HG03159 (cell line): ENCODE measurements around the gene EXOC6B.
"Not testable (repeated sequence)": the region's sequence is repeated elsewhere in the genome, so short reads cannot be mapped to it uniquely, and the experiment has no call there.

ENCODE experiments used
- ATAC-seq: cut with Tn5 transposase; IDR thresholded peaks from one replicate; pipeline ENCODE4 v1.9.1; 2021; ENCODE audit warnings: mild to moderate bottlenecking, moderate library complexity; ENCODE audit not compliant: unreplicated experiment

Gene EXOC6B

DNA sequence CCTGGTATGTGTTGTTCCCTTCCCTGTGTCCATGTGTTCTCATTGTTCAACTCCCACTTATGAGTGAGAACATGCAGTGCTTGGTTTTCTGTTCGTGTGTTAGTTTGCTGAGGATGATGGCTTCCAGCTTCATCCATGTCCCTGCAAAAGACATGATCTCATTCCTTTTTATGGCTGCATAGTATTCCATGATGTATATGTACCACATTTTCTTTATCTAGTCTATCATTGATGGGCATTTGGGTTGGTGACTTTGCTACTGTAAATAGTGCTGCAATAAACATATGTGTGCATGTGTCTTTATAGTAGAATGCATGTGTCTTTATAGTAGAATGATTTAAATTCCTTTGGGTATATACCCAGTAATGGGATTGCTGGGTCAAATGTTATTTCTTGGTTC is 341.2 kb downstream of the EXOC6B start:
- not testable (repeated sequence) for ATAC-seq

DNA sequence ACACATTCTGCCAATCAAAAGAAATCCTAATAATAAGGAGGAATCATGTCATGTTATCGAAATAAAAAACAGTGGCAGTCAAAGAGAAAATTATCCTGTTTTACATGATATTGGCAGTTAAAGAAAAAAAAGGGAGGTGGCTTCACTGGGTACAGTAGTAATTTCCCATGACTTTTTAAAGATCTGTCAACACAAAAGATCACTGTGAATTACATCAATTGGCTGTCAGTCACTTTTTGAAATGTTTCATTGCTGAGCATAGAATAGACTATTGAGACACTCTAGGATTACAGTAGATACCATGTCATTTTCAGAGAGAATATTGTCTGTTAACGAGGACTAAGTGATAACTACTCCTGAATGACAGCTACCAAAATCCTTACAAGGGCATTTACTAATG is 342.5 kb downstream of the EXOC6B start:
- no peak for ATAC-seq

DNA sequence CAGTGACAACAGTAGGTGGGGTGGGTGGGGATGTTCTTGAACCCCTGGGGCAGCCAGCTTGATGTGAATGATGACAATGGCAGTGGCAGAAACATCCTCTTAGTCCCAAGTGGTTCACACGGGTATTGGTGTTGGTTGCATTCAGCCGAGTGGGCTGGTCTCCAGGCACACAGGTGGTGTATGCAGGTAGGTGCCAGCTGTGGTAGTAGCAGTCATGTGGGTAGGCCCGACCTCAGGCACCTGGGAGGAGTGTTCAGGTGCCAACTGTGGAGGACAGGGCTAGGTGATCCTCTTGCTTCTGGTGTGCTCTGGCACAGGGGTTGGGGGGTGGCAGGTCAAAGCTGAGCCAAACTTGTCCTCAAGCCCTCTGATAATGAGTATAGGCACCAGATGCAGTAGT is 350.6 kb downstream of the EXOC6B start:
- ATAC-seq = no peak

DNA sequence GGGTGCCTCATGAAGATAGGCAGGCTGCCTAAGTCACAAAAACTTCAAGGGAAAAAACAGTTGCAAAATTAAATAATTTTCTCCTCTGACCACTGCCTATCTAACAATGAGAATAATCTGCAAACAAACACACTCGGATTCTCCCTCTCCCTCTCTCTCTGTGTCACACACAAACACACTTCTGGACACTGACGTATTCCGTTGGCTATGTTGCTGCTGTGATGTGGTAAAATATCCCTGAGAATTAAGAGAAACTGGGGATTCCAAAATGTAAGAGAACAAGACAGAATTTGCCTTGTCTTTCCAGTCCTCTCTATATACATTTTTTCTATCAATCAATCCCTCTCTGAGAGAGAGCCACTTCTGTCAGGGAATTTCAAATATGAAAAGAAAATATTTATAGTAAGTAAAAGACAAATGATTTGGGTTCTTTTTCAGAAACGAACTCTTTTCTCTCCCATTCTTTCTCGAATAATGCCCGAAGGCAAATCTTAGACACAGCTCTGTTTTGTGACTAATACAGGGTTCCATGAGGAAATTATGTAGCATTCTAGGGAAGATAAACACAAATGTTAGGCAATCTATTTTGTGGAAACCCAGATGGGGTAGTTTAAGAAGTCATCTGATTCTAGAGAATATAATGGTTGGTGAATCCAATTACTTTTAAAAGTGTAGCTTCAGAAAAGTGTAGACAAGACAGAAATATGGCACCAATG is 367.9 kb downstream of the EXOC6B start:
- ATAC-seq = no peak

DNA sequence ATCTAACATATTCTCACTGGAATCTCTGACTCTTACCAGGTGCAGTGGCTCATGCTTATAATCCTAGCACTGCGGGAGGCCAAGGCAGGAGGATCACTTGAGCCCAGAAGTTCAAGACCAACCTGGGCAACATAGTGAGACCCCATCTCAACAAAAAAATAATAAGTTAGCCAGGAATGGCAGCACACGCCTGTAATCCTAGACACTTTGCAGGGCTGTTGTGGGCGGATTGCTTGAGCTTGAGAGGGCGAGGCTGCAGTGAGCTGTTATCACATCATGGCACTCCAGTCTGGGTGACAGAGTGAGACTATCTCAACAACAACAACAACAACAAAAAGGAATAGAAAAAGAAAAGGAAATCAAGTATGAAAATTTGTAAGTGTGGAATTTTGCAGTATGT is 371.6 kb downstream of the EXOC6B start:
- no peak for ATAC-seq

DNA sequence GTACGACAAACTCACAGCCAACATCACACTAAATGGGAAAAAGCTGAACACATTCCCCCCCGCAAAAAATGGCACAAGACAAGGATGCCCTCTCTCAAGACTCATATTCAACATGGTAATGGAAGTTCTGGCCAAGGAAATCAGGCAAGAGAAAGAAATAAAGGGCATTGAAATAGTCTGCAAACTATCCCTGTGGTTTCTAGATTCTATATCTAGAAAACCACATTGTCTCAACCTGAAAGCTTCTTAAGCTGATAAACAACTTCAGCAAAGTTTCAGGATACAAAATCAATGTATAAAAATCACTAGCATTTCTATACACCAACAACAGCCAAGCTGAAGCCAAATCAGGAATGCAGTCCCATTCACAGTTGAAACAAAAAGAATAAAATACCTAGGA is 383.6 kb downstream of the EXOC6B start:
- ATAC-seq = no peak

DNA sequence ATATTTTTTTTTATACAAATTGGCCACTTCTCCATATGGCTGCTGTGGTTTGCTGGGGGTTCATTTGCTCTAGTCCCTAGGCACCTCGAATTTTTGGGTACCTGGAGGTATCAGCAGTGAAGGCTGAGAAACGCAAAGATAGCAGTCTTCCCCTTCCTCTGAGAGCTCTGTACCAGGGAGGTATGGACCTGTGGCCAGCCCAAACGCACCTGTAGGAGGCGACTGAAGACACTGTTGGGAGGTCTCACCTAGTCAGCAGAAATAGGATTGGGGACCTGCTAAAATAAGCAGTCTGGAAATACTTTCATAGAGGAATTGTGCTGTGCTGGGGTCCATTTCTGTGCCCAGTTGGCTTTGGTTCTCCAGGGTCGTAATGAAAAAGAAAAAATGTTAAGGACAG is 385.9 kb downstream of the EXOC6B start:
- ATAC-seq = no peak

DNA sequence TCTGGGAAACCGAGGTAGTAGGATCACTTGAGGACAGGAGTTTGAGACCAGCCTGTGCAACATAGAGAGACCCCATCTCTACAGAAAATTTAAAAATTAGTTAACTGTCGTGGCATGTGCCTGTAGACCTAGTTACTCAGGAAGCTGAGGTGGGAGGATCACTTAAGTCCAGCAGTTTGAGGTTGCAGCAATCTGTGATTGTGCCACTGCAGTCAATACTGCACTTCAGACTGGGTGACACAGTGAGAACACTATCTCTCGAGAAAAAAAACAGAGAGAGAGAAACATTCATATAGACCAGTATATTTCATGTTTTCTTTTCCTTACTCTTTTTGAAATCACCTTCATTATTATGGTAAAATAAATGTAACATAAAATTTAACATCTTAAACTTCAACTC is 387.5 kb downstream of the EXOC6B start:
- no peak for ATAC-seq

DNA sequence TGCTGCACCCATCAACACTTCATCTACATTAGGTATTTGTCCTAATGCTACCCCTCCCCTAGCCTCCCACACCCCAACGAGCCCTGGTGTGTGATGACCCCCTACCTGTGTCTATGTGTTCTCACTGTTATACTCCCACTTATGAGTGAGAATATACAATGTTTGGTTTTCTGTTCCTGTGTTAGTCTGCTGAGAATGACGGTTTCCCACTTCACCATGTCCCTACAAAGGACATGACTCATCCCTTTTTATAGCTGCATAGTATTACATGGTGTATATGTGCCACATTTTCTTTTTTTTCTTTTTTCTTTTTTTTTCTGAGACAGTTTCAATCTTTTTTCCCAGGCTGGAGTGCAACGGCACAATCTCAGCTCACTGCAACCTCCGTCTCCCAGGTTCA is 394.1 kb downstream of the EXOC6B start:
- ATAC-seq = no peak

DNA sequence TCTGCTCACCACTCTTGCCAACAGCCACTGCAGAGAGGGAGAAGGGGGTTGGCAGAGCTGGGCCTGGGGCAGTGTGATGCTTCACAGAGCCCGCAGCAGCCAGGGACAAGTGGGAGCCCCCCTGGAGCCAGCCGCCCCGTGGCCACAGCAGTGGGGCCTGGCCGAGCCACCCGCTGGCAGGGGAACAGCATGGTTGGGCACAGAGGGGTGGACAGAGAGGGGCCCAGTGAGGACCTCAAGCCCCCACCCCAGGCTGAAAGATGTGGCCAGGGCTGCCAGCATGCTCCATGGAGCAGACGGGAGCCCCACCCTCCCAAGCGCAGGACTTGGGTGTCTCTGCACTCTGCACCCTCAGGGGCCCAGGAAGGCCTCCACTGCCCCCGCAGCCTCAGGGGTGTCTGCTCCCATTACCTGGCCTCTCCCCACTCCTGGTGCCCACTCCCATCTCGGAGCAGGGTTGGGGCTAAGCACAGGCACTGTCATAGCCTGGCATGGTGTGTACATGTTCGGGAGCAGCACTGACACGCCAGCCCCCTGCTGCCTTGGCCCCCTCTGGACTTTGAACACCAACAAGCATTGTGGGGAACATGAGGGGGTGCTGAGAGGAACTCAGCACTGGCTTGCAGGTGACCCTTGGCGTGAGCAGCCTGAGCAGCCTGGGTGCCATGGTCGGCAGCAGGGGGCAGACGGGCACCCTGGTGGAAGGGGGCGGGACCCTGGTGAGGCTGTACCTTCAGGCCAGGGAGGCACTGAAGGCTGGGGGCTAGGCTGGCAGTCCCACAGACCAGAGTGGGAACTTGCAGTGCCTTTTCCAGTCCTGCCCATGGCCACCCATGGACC is 398.6 kb downstream of the EXOC6B start:
- no peak for ATAC-seq

DNA sequence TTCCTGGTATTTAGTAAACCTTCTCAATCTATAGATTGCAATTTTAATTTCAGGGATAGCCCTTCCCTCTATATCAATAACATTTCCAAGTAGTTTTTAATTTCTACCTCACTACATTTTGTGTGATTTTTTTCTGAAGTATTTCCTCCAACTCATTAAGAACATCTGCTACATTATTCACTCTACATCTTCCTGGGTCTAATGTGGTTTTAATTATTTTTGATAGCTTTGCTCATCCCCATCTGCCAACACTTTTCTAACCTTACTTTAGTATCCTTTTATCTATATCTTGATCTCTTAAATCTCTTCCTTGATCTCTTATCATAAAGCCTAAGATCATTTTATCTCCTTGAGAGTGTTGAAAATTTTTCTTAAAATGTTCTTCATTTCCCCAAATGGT is 399.8 kb downstream of the EXOC6B start:
- no peak for ATAC-seq

DNA sequence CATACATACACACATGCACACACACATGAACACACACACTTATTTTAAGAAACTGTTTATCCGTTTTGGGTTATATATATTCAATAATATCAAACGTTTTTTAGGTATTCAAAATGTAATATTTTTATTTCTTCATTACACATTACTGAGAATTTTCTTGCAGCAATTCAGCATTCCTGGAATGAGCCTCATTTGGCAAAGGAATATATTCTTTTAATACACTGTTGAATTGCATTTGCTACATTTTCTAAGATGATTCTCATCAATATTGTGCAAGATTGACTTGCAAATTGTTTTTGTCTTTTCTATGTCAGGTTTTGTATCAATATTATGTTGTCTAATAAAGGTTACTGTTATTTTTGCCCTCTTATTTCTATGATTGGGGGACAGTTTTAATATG is 402.1 kb downstream of the EXOC6B start:
- ATAC-seq = no peak

DNA sequence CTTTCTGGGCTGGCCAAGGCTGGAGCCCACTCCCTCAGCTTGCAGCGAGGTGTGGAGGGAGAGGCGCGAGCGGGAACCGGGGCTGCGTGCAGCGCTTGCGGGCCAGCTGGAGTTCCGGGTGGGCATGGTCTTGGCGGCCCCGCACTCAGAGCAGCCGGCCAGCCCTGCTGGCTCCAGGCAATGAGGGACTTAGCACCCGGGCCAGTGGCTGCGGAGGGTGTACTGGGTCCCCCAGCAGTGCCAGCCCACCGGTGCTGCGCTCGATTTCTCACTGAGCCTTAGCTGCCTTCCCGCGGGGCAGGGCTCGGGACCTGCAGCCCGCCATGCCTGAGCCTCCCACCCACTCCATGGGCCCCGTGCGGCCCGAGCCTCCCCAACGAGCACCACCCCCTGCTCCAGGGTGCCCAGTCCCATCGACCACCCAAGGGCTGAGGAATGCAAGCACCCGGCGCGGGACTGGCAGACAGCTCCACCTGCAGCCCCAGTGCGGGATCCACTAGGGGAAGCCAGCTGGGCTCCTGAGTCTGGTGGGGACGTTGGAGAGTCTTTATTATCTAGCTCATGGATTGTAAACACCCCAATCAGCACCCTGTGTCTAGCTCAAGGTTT is 404.0 kb downstream of the EXOC6B start:
- ATAC-seq = not testable (repeated sequence)

DNA sequence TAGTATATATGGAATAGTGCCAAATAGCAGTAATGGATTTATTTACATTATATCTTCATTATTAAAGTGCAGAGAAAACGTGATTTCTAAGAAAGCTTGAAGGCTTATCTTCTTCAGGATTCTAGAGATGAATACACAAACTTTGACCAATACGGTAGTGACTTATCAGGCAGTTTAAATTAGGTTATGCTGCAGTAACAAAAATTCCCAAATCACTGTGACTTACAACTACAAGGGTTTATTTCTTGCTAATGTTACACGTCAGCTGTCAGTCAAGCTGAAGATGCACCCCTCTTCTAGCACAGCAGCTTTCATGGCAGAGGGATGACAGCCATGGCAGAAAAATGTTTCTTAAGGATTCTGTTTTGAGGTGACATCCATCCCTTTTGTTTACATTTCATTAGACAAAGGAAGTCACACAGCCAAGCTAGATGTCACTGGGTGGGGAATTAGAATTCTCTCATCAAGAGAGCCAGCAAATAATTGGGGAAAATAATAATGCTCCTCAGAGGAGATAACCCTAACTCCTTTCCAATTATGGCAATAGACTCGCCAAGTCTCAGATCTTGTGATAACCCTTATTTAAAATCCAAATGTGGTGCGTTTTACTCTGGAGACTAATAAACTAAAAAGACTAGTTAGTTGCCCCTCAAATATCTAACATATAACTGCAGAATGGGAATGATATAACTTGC is 409.9 kb downstream of the EXOC6B start:
- ATAC-seq = no peak

DNA sequence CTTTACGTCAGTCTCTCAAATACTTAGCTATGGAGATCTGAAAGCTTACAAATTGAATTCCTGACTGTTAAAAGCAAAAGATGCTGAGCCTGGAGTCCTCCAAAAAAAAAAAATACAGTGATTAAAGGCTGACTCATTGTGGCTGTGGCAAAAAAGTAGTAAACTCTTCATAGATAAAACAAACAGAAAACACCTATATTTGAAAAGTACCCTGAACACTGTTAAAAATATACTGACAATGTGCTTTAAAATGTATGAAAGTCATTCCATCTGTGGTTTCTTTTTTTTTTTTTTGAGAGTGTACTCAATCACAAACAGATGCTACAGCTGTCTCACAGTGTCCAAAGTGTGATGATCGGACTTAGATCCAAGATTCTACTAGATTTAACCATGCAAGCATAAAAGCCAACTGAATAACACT is 410.6 kb downstream of the EXOC6B start:
- no peak for ATAC-seq

DNA sequence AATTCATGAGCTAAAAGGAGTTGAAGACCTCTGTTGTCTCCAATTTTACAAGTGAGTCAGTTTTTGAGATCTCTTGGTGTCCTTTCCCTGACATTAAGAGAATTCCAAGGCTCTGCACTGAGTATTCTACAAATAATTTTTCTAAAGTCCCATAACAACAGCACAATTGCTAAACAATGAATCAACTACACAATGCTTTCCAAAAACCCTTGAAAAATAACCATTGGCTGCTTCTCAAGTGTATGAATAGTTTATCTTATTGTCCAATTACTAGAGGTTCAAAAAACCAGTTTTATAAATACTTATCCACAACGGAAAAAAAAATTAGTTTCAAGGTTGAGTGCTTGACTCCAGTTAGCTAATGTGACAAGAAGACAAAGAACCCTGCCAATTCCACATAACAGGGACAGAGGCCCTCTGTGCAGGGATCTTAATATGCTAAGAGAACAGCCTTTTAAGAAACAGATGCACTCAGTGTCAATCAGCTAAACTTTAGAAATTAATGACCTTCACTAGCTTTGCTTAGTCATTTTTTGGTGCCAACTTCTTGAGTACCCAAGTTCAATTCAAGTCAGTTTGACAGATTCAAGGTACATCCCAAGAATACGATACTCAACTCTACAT is 411.6 kb downstream of the EXOC6B start:
- ATAC-seq = no peak

DNA sequence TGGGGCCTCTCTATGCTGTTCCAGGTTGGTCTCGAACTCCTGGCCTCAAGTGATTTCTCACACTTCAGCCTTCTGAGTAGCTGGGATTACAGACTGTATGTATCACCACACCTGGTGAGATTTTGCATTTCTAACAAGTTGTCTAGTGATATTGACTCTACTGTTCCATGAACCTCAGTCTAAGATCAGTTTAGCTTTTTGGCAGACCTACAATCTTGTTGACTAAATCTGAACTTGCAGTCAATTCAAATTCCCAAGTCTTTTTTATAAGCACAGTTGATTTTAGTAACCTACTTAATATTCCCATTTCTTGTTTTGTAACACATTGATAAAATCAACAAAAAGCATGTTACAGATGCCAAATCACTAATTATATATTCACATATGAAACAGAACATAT is 412.1 kb downstream of the EXOC6B start:
- ATAC-seq = no peak

DNA sequence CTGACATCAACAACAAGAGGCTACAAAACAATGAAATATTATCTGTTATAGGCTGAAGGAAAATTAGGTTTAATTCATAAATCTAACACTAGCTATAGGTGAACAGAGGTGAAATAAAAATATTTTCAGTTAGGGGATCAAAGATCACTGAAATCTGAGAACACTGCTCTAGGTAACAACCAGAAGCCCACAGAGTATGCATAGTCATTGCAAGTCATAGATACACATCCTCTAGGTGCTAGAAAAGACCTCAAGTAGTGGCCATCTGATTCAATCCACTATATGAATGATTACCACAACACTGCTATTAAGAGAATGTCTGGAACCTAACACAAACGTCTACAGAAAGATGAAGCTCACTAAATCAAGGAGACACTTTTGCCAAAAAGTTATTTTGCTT is 413.6 kb downstream of the EXOC6B start:
- no peak for ATAC-seq

DNA sequence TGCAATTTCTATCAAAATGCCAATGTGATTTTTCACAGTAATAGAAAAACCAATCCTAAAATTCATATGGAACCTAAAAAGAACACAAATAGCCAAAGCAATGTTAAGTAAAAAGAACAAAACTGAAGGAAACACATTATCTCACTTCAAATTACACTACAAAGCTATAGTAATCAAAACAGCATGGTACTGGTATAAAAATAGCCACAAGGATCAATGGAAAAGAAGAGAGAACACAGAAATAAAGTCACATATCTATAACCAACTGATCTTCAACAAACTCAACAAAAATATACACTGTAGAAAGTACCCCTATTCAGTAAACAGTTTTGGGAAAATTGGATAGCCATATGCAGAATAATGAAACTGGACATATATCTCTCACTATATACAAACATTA is 426.0 kb downstream of the EXOC6B start:
- ATAC-seq = no peak

DNA sequence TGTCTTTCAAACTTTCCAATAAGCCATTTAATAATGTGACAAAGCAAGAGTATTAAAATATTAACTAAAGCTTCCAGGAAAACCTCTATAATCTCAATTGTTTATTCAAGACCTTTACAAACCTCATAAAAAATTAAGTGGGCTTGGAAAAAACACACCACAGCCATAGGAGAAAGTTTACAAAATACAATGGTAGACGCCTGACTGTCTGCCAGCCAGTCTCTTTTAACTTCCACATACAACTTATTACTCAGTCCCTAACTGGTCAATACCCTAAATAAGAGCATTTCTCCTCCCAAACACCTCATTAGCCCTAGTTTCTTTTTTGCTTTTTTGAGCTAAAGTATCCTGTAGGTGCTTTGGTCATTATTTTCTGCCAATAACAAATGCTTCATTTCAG is 430.7 kb downstream of the EXOC6B start:
- no peak for ATAC-seq

DNA sequence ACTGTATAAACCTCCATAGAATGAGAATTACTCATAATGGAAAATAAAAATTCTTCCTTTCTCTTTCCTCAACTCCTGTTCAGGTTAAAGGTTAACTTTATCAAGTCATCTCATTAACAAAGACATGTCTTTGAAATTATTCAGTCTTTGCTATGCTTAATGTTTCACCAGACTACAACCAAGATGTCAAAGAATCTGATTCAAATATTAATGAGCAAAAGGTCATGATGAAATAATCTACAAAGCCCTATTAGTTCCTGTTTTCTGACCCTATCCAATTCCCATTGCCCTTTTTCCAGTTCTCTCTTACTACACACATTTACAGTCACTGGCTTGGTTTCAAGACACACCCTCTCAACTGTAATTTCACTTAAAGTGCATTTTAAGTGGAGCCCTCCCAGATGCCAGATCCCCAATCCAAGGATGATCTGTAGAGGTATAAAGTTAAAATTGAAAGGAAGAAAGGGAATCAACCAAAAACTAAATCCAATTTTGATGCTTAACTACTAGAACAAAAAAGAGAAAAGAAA is 431.2 kb downstream of the EXOC6B start:
- ATAC-seq = no peak
